NCI-H2196 treated with DMSO at 0.1 percent for 48 hours (cell line): ENCODE results near the gene MBTD1.
A peak's percentile ranks its signal among the peaks of the same experiment; 100 is the strongest.
"Not testable (repeated sequence)": the region's sequence is repeated elsewhere in the genome, so short reads cannot be mapped to it uniquely, and the experiment has no call there.

Source experiments
- DNase-seq: peaks from one replicate; lab custom pipeline; 2025; ENCODE audit not compliant: unreplicated experiment; lab: John Stamatoyannopoulos, UW

Gene MBTD1

DNA sequence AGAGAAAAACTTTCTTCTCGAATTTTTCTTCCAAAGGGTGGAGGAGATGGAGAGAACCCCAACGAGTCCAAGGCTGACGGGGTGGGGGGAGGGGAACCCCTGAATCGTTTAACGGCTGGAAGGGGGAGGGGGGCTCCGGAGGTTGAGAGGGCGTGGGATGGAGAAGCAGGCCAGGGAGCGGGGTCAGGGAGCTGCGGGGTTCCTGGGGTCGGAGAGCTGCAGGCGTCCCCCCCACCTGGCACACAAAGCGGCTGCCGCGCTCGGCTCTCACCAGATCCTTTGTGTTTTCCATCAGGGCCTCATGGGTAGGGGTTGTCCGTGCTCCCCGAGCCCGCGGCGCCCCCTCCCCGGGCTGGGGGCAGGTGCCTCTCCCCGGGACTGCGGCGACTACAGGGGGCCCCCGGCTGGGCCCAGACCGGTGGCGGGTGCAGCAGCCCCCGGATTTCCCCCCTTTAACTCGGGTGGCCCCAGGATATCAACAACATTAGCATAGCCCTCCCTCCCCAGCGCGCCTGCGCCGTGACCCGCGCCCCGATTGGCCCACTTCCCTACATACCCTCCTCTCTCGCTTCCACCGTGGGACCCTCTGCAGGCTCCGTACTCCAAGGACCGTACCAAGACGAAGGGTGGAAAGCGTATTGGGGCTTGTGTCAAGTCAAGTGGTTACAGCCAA is at the start of gene MBTD1:
Gene MBTD1 (minus strand): TSS at position 486 of the 673 bp plus-strand sequence. CDS start 34,888 bp downstream, outside the sequence.
- DNase-seq = peak; percentile 86

GRCh38 chr17:51305182-51305581 is 45.3 kb upstream of the MBTD1 start:
- DNase-seq = no peak

GRCh38 chr17:51299859-51300258 is 40.0 kb upstream of the MBTD1 start:
- DNase-seq = no peak

- DNase-seq = peak; percentile 5
These were observed 38.9 kb upstream of the MBTD1 start for GRCh38 chr17:51298508-51299371.

GRCh38 chr17:51294338-51294737 is 34.5 kb upstream of the MBTD1 start:
- DNase-seq = not testable (repeated sequence)

GRCh38 chr17:51289696-51290111 is 29.9 kb upstream of the MBTD1 start:
- DNase-seq = no peak

- DNase-seq = no peak
These were observed 27.6 kb upstream of the MBTD1 start for GRCh38 chr17:51287412-51287811.

DNA sequence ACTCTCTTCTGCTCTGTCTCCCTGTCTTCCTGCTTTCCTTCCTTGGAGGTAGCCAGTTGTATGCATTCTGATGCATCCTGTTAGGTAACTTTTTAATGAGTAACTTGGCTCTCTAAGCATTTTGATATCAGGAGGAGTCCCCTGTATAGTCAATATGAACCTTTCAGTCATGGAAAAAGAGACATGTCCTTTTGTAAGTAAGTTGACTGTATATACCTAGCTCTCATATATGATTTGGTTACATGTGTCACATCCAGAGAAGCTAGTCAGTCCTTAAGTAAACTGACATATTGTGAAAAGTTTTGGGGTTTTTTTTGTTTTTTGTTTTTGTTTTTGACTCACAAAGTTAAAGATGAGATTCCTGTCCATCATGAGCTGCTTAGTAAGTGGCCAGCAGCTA is 19.3 kb upstream of the MBTD1 start:
- no peak for DNase-seq

GRCh38 chr17:51275381-51275780 is 15.5 kb upstream of the MBTD1 start:
- DNase-seq = no peak

DNA sequence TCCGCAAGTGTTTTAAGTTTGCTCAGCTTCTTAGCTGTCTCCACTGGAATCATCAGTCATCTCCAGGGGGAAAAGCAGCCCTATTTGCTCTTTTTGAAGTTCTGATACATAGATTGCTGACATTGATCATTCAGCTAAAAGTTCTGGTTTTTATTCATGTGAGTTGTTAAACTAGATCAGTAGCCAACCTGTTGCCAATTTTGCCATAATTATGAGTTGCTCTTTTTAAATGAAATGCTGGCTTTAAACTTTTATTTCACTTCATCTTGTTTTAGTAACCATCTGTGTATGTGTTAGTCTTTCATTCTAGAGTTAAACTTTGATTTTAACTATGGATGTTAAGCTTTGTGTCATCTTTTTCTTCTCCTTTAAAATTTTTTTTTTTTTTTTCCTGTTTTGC is 13.0 kb upstream of the MBTD1 start:
- DNase-seq = no peak

DNA sequence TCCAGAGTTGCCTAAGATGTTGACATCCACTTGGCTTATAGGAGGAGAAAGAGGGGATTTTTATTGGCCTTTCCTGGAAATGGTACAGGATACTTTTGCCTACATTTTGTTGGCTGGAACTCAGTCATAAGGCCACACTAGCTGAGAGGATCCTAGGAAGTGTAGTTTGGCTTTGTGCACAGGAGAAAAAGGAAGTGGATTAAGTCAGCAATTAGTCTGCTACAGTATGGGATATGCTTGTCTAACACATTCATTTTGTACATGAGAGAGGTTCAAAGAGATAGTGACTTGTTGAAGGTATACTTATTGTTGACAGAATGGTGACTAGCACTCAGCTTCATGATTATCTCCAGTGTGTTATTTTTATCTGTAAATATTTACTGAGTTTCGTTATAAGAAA is 10.8 kb upstream of the MBTD1 start:
- DNase-seq = no peak

DNA sequence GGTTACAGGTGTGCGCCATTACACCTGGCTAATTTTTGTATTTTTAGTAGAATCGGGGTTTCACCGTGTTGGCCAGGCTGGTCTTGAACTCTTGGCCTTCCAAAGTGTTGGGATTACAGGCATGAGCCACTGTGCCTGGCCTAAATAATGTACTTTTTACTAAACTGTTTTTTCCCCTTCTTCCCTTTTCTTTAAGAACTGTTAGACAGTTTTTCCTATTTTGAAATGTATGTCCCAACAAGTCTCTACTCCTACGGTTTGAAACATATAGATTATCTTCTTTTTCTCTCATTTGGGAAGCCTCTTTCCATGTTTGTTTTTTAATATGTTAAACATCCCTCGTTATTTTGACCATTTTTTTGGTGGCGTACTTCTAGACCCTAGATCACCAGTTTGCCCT is 10.1 kb upstream of the MBTD1 start:
- no peak for DNase-seq

- DNase-seq = not testable (repeated sequence)
These were observed 4.6 kb upstream of the MBTD1 start for GRCh38 chr17:51264466-51264865.

DNA sequence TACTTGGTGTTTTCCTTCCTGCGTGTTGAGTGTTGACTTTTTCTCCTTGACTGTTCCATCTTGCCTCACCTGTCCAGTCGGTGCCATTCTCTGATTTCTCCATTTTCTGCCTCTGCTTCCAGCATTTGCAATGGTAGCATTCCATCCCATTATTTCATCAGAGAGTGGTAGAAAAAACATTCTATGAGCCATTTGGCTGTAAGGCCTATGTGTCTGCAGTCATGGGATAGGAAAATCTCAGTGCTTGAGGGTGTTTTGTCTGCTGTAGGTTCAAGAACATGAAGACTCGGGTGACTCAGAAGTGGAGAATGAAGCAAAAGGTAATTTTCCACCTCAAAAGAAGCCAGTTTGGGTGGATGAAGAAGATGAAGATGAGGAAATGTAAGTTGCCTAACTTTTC is 3.2 kb upstream of the MBTD1 start:
- no peak for DNase-seq

DNA sequence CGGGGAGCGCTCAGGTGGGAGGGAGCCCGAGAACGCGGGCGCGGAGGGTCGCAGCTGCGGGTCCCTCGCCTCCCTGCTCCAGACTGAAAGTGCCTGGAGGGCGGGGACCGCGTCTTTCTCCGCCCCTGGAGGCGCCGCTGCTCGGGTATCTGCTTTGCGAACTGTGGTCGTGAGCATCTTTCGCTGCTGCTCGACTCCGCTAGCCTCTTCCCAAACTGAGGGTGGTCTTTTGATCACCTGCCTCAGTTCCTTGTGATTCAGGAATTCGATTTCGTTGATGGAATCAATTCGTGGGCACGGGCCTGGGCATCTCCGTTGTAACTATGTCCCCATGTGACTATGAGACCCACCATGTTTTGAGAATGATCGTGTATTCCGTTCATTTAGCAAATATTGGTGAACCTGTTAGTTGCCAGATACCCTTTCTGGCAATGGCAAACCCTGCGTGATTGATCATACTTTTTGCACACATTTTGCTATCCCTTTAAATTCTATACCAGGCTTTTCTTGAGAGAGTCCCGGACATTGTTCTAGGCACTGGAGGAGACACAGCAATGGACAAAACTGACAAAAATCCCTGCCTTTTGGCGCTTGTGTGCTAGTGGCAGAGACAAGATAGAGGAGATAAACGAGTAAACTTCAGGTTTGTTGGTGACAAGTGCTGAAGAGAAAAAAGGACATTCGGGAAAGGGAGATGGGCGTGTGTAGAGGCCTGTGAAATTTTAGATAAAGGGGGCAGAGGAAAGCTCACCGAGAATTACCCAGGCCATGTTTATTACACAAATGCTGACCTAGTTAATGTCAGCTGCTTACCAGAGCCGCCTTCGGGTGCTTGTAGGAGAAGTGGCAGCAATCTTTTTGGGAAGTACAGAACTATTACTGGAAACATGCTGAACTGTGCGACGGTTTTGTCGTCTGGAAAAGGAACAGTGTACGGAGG is 1.4 kb upstream of the MBTD1 start:
- DNase-seq = no peak

GRCh38 chr17:51260237-51261023 is 581 bp upstream of the MBTD1 start, which contains the start of gene UTP18:
TSS of gene UTP18 (plus strand) at chr17:51260546. CDS start at chr17:51260585, 39 bp downstream.
- DNase-seq = peak; percentile 96

DNA sequence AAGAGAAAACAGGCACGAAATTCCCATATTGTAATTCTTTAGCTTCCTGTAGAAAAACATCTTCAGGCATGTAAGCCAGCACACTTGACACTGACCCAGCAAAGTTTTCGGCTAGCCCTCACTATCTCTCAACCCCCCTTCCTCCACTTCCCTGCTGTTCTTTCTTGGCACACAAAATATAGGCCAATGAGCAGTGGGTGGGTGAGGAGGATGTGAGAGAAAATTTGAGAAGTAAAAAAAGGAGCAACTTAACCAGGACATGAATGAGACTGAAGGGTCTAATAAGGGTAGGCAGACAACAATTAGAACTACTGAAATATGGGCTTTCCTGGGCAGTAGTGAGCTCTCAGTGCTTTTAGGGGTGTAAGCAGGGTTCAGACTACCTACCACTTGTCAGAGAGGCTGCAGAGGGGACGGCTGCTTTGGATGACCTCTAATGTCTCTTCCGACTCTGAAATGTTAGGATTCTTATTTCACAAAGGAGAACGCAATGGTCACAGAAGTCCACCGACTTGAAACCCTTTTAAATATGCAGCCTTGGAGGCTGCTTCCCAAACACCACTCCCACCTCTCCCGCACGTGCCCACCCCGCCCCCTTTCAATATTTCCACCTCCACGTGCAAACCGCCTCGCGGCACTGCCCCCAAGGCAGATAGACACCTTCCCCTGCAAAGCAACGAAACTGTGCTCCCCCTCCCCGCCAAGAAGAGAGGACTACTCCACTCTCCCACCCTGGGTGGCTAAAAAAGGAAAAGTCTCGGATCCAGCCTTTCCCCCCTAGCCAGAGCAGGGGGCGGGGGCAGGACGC is 889 bp downstream of the MBTD1 start:
- no peak for DNase-seq

GRCh38 chr17:51257150-51258081 is 2.4 kb downstream of the MBTD1 start:
- DNase-seq = no peak
